ENCODE results near the gene FRAS1.
"Not testable (repeated sequence)": the region's sequence is repeated elsewhere in the genome, so short reads cannot be mapped to it uniquely, and the experiment has no call there.

The FRAS1 gene

DNA sequence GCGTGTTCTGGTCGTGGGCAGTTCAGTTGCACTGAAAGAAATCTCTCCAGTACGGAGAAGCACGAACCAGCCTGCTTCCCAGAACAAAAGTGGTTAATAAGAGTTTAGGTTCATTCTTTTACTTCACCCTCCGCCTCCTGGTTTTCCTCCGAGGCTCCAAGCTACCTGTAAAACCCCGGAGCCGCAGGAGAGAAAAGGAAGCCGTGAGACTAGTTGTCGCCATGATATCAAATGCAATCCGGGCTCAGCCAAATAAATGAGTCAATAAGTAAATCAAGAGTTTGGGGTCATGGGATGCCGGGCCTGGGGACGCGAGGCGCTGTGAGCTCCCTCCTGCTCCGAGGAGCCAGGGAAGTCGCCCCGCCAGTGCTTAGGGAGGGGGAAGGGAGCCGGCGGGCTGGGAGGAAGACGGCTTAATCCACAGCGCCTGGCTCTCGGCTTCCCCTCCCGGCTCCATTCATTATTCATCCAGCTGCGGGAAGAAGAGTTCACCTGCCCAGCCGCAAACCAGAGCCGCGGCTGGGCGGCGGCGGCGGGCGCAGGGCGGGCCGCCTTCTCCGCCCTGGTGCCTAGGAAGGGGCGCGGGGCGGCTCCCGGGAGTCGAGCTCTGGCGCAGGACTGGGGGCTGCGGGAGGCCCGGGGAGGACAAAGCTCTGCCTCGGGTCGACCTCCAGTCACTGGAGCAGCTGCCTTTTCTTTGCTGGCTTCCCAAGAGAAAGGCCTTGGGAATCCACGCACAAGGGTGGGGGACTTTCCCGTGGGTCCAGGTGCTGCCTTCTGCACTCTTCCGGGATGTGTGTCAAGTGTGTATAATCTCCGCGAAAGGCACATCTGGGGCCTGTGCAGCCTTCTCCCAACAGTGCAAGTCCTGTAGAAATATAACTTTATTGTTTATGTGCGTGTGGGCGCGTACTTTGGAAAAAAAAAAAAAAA, 1.7 kb downstream of the FRAS1 start:
- in situ Hi-C loops (cut with MboI; ENCODE audit: low sequenced_read_pairs): no loop called here

DNA sequence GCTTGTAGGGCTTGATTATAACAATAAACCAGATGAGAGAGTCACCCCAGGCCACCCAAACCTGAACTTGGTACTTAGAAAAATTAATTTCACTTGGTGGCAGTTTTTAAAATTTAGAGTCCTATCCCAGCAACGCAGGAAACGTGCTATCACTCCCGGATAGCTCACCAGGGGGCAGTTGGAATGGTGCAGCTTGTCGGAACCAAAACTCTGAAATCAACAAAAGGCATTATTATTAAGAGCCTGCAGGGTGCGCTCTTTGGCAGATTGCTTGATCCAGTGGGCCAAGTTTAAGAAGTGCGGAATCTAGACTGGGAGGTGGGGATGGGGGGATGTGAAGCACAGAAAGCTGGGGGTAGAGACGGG, 2.4 kb downstream of the FRAS1 start:
- in situ Hi-C loops (cut with MboI; ENCODE audit: low sequenced_read_pairs): no loop called here

DNA sequence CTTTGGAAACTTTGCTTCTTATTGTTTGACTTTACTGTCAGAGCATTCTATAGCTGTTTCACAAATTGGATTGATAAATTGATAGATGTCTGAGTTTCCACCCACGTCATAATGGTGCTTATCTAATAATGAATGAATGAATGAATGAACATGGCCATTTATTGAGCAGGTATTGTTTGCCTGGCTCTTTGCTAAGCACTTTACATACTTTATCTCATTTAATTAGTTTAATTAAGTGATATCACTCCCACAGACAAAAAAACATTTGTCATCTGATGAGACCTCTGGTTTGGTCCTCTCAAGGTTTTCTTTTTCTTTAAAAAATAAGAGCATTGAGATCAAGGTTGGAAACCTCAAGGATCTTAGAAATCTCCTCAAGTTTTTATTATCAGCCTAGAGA, 2.8 kb downstream of the FRAS1 start:
- in situ Hi-C loops (cut with MboI; ENCODE audit: low sequenced_read_pairs): no loop called here

DNA sequence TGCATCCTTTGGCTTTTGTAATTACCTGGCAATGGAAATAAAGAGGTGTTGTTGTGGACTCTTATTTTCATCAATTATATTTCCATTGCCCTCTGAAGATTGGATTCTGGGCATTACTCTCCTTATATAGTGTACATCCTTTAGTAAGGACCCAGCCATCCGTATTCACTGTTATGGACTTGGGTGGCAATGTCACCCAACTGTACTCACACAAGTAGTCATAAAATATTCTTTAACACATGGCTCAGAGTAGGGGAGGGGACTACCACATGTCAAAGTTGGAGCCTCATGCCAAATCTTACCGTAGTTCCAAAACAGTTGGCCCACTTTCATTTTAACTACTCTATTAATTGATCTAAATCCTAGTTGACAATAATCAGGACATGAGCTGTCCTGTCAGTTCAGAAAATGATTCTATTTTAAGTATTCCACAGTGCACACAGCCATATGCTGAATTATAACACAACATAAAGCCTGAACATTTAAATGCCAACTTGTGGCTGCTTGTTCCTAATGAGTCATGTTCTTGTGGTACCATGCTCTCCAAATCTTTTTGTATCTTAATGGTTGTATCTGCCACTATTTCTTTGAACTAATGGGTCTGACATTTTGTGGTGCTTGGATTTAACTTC, 4.9 kb downstream of the FRAS1 start:
- in situ Hi-C loops (cut with MboI; ENCODE audit: low sequenced_read_pairs): no loop called here

DNA sequence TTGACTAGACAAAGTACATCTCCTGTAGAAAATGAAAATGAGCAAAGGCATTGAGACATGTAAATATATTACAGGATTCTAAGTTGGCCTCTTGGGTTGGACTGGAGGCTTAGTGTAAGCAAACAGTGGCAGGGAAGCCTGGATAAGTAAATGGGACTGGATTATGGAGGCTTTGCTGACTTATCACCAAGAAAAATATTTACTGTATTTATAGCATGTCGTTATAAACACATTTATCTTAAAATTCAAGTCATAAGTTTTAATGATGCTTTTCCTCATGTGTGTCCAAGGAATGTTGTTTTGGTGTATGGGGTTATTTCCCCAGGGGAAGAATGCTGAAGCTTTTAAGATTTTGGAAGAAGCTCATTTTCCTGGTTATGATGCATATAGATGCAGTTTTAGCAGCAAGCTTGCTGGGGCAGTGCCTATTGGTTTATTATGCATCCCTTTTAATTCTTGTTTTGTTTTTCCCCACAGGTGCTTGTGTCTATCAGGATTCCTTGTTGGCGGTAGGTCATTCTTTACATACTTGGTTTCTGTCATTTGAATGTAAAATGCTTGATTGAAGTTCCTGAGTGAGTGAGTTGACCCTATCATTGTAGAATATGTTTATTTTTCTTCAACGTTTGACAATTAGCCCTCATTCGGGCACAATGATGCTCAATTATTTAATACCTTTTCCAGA, 8.5 kb downstream of the FRAS1 start:
- in situ Hi-C loops (cut with MboI; ENCODE audit: low sequenced_read_pairs): no loop called here

DNA sequence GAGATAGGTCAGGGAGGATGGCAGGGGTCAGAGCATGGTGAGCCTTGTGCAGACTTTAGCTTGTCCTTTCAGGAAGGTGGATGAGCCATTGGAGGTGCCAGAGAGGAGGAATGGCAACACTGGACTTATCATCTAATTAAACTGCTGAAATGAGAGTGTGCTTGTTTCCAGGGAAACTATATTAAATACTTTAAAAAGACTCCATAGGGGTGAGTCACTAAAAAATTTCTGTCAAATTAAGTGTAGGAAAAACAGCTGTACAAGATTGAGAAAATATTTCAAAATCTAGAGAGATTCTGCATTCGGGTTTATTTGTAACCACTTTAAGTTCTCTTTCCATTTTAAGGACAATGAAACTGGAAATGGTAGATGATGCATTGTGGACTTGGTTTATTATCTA, 11.4 kb downstream of the FRAS1 start:
- in situ Hi-C loops (cut with MboI; ENCODE audit: low sequenced_read_pairs): no loop called here

DNA sequence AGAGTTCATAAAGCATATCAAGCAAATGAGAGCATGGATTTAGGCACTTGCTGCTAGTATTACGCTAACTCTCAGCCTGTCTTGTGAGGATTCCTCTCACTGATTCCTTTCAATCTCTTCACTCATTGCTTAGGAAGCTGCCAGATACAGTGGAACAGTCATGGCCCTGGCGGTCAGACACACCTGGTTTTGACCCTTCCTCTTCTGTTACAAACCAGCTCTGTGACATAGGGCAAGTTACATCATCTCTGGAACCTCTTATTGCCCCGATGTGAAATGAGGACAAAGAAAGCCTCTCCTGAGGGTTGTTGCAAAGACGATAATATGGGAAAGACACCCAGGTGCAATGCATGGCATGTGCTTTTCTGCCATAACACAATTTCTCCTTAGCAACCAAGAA, 12.2 kb downstream of the FRAS1 start:
- in situ Hi-C loops (cut with MboI; ENCODE audit: low sequenced_read_pairs): no loop called here

DNA sequence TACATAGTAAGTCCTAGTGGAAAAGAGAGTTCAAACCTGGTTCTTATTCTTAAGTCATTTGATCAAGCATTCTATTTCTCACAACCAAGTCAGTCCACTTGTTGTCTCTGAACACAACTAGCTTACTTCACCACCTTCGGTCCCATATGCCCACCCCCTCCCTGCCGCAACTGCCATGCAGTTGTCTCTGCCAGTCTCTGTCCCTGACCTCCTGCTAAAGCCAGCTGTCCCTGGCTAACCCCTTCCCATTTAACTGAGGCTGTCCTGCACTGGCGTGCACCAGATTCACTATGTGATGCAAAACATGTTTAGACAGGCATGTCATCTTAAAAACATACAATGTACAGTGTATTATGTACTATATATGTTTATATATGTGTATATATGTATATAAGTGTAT, 12.7 kb downstream of the FRAS1 start:
- in situ Hi-C loops (cut with MboI; ENCODE audit: low sequenced_read_pairs): no loop called here

DNA sequence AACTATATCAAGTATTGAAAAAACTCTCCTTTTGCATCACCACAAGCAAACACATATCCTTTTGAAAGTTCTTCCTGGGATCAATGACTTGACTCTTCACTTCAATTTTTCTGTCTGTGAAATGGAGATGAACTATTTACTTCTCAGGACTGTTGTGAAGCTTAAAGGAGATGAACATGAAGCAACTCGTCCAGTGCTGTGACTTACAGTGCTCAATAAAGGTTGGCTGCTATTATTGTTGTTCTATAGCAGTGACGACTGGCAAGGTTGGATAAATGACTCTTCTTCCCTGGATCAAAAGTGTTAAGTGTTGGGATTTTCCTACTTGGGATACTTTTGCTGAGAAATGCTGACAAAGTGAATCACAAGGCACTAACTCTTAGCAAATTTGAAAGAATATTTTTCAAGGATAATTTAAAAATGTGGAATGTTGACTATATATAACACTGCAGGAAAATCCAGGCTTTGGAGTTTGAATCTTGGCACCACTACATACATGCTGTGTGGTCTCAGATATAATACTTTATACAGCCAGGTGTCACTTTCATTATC, 13.7 kb downstream of the FRAS1 start:
- in situ Hi-C loops (cut with MboI; ENCODE audit: low sequenced_read_pairs): no loop called here

DNA sequence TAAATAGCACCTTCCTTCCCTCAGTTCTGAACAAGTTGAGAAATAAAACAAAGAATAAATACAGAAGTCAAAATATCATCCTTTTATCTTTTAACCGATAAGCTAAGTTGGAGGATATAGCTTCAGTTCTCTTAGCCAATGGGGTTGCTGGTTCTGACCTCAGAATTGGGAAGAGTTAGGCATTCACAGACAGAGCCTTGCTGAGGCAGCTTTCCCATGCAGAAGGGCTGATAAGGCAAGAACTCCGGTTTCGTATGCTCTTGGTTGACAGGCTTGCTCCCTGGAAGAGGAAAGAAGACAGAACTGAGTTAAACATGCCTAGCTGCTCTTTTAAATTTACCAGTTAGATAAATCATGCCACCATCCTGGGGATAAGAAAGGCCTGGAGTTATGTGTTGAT, 17.6 kb downstream of the FRAS1 start:
- in situ Hi-C loops (cut with MboI; ENCODE audit: low sequenced_read_pairs): no loop called here

DNA sequence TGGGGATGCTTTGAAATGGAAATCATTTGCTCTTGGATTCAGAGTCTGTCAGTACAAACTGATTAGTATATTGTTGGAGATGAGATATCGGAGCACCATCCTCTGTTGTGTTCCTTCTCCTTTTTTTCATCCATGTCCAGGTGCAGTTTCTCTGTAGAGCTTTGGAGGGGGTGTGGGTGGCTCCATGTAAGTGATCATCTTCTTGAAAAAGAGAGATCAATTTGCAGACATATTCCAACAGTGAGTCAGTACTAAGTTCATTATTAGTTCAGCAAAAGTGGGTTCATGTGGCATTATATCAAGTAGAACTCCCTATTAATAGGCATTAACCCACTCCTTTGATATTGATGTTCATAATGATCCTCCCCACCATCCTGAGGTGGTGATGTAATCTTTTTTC, 18.9 kb downstream of the FRAS1 start:
- in situ Hi-C loops (cut with MboI; ENCODE audit: low sequenced_read_pairs): no loop called here

DNA sequence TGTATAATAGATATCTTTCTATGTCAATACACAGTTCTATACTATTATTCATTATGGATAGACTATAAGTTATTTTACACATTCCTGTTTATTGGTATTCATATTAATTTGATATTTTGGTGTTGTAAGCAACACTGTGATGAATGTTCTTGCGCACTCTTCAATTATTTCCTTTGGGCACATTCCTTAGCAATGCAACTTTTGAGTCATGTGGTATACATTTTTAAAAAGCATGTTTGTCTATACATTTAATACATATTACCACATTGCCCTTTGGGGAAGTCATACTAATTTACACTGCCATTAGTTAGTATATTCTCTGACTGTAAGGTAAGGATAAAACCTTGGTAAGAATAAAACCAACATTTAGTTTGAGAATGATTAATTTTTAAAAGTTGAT, 21.0 kb downstream of the FRAS1 start:
- in situ Hi-C loops (cut with MboI; ENCODE audit: low sequenced_read_pairs): no loop called here

DNA sequence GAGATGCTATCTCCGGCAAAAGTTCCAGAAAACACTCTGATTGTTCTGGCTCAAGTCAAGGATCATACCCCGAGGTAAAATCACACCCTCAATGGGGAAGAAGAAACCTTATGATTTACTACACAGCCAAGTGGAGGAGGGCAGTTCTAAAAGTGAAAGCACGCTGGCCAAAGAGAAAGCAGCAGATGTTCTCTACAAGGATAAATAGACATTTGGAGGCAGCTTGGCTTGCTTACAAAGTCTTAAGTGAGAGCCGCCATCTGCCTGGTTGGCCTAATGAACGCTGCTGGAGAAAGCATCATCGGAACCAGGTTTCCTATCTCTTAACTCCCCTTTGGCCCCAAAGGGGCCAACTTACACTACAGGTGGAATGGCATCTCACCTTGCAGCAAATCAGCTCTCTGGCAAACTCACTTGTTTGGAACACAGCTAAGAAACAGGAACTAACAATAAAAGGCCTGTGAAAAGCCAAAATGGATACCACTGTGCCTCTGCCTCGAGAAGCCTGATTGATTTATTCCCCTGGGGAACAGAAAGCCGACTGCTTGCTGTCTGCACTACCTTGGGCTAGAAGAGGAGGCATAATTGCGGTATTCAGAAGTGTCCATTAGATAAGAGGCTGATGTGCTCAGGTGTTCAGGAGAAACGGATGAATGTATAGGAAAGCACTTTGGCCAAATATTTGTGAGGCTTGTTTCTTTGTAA, 22.8 kb downstream of the FRAS1 start:
- in situ Hi-C loops (cut with MboI; ENCODE audit: low sequenced_read_pairs): no loop called here

DNA sequence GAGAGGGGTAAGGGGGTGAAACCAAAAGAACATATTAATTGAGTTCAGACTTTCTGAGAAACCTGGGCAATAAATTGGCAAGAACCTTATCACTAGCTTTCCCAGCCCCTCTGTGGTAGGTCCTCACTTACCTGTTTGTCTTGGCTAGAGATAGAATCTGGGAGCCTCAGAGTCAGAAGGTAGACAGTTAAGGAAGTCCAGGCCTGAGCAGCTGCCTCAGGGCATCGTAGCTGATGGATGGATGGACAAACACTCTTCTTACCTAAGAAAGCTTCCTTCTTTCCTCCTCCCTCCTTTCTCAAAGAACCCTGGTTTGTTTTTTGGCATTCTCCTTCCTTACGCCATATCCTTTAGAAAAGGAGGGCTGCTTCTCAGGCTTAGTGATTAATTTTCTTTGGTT, 24.4 kb downstream of the FRAS1 start:
- in situ Hi-C loops (cut with MboI; ENCODE audit: low sequenced_read_pairs): no loop called here

DNA sequence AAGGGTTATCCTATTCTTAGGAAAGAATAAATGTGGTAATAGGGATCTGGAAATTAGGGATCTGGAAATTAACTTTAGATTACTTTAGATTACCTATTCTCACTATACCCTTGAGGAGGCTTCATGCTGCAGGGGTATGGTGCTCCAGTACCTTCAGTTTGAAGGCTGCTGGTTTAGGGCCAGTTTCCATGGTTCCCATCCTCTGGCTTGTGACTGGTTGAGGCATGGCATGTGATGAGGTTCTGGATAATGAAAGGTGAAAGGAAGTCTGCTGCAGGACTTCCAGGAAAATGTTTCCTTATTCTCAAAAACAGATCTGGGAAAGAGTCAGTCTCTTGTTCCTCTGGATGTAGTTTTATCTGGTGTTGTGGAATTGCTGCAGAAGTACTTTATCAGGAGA, 25.9 kb downstream of the FRAS1 start:
- in situ Hi-C loops (cut with MboI; ENCODE audit: low sequenced_read_pairs): no loop called here

DNA sequence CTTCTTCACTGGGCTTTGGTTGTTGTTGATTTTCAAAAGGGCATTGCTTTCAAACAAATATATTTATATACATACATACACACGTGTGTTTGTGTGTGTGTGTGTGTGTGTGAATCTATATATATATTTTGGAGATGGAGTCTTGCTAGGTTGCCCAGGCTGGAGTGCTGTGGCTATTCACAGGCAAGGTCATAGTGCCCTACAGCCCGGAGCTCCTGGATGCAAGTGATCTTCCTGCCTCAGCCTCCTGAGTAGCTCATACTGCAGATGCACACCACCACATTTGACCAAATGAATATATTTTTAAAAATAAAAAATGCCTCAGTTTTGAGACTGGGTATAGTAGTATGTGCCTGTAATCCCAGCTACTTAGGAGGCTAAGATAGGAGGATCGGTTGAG, 34.4 kb downstream of the FRAS1 start:
- in situ Hi-C loops (cut with MboI; ENCODE audit: low sequenced_read_pairs): no loop called here

DNA sequence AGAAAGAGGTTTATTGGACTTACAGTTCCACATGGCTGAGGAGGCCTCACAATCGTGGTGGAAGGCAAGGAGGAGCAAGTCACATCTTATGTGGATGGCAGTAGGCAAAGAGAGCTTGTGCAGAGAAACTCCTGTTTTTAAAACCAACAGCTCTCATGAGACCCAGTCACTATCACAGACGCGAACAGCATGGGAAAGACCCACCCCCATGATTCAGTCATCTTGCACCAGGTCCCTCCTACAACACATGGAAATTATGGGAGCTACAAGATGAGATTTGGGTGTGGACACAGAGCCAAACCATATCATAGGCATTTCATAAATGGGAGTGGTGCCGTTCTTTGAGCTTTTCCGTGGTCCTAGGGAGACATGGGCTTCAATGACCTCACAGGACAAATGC, 35.2 kb downstream of the FRAS1 start:
- in situ Hi-C loops (cut with MboI; ENCODE audit: low sequenced_read_pairs): not testable (repeated sequence)

DNA sequence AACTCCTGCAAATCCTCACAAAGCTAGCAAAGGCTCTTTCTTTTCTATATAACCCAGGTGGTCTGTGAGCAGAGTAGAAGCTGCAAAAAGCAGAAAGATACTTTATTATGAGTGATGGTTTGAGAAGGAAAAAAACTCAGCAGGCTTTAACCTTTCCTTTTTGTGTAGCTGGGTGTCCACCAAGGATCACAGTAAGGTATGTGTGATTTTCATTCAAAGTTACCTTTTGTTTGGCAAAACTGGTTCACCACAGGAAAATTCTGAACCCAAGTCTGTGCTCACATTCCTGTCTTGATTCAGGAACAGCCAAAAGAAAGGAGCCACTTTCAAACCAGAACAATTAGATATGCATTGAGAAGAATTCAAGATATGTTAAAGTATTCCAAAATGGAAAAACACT, 35.7 kb downstream of the FRAS1 start:
- in situ Hi-C loops (cut with MboI; ENCODE audit: low sequenced_read_pairs): no loop called here

DNA sequence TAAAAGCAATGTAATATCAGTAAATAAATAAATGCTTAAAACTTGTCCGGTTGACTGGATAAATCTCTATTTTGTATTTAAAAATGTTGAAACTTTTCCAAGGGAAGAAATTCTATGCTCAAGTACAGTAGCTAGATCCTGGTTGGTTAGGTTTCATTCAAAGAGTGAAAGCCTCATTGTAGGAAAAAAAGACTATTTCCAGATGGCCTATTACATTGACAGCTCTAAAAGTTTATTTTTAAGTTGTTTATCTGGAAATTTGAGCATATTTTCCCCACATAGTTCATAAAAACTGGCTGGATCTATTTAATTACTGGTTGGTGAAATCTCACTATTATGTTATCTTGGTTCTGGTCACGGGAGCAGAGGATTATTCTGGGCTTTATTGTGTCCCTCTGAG, 38.0 kb downstream of the FRAS1 start:
- in situ Hi-C loops (cut with MboI; ENCODE audit: low sequenced_read_pairs): no loop called here

DNA sequence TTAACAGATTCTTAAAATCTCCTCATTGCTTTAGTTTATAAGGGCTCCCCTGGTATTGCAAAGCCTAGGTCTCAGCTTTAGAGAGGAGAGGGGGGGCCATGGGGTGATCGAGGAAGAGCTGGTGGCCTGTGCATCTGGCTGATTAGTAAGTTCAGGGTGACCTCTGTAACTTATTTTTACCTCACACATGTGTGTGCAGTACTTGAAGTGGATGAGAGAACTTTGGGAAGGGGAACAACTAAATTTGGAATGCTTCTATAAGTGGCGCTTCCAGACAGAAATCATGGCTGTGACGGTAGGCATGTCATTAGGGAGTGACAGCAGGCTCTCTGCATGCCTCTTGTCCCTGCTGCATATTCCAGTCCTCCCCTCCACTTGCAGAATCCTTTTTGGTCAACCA, 41.9 kb downstream of the FRAS1 start:
- in situ Hi-C loops (cut with MboI; ENCODE audit: low sequenced_read_pairs): no loop called here

DNA sequence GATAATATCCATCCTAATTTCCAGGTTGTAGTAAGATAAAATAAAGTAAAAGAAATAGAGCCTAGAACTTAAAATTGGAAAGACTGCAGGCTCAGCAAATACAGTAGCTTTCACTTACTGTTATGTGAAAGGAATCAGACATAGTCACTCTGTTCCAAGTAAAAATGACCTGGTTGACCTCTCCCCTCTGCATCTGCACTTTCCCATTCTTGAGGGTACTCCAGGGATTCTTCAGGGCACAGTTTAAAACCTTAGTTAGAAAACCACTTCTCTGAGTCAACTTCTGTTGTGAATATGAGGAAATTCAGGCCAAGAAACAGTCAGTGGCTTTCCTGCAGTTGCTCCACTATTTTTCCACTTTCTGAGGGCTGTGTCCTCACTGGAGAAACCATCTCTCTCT, 42.9 kb downstream of the FRAS1 start:
- in situ Hi-C loops (cut with MboI; ENCODE audit: low sequenced_read_pairs): no loop called here

Data from HL-60/S4 treated with retinoic acid at 250 ng/mL for 4 days and 3 days (cell line).